Fibroblast of peridontal ligament (primary cell): ENCODE measurements around the gene MGLL.

ENCODE experiments used
- DNase-seq: peaks from one replicate; pipeline ENCODE4 v3.0.0-alpha.2; 2010; ENCODE audit errors: extremely low read depth

Gene MGLL

GRCh38 chr3:127675651-127676391 lies 146.5 kb downstream of the MGLL start:
- no peak for DNase-seq

- no peak for DNase-seq
These were observed 147.5 kb downstream of the MGLL start for GRCh38 chr3:127674790-127675189.

- no peak for DNase-seq
These were observed 148.1 kb downstream of the MGLL start for GRCh38 chr3:127674101-127674721.

GRCh38 chr3:127673191-127674100 lies 148.9 kb downstream of the MGLL start:
- DNase-seq = peak; percentile 44

- DNase-seq = peak; percentile 48
These were observed 149.7 kb downstream of the MGLL start, which contains the start of gene ABTB1 for GRCh38 chr3:127672429-127673190. ABTB1 (plus strand) TSS chr3:127672952; CDS start chr3:127673026, 74 bp downstream.

- DNase-seq = no peak
These were observed 150.5 kb downstream of the MGLL start for GRCh38 chr3:127671523-127672428.

GRCh38 chr3:127670761-127671522 lies 151.4 kb downstream of the MGLL start:
- DNase-seq = no peak

GRCh38 chr3:127670229-127670559 lies 152.1 kb downstream of the MGLL start:
- no peak for DNase-seq

- no peak for DNase-seq
These were observed 152.6 kb downstream of the MGLL start for GRCh38 chr3:127669541-127670228.

GRCh38 chr3:127668906-127669305 lies 153.4 kb downstream of the MGLL start:
- no peak for DNase-seq

- DNase-seq = no peak
These were observed 155.1 kb downstream of the MGLL start for GRCh38 chr3:127667119-127667681.

GRCh38 chr3:127666676-127667075 lies 155.6 kb downstream of the MGLL start:
- DNase-seq = no peak

GRCh38 chr3:127665586-127665985 lies 156.7 kb downstream of the MGLL start:
- no peak for DNase-seq

- DNase-seq = no peak
These were observed 157.2 kb downstream of the MGLL start for GRCh38 chr3:127665165-127665564.

GRCh38 chr3:127663151-127663550 lies 159.2 kb downstream of the MGLL start:
- DNase-seq = no peak

- no peak for DNase-seq
These were observed 160.3 kb downstream of the MGLL start for GRCh38 chr3:127662001-127662469.

- DNase-seq = no peak
These were observed 160.7 kb downstream of the MGLL start for GRCh38 chr3:127661600-127661999.

- no peak for DNase-seq
These were observed 161.6 kb downstream of the MGLL start for GRCh38 chr3:127660621-127661251.
